OCI-M2 (cell line): ENCODE results near the gene UNC5C.

Experiments
- DNase-seq: peaks from one replicate; lab custom pipeline; 2025; ENCODE audit not compliant: unreplicated experiment; lab: John Stamatoyannopoulos, UW

UNC5C gene

DNA sequence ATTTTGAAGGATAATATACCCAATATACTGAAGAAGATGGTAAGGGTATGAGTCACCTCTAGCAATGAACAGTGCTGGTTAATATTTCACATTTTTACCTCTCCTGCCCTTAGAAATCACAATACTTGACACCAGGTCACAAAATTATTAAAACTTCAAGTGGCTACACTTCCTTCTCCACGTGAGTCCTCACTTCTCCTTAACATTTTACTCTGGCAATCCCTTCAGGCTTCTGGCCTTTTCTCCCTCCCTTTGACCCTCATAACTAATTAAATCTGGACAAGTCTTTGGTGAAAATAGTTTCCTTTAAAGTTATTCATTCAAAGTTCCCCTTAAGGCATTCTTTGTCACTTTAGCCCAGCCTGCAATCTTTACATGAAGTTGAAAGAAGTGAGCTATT, 190.4 kb downstream of the UNC5C start:
- DNase-seq, result no peak

DNA sequence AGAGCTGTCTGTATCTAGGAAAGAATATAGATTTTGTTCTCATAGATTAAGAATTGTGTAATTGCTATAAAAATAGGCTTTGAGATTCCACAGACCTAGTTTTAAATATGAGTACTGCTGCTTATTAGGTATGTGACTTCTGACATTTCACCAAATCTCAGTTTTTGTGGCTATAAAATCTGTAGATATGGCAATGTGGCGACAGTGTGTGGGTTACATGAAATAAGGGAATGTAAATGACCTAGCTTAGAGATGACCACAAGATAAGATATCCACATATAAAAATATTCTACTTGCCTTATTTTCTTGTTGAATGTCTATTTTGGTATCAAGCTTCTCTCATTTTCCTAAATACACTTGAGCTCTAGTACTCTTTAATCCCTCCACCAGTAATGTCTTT, 193.8 kb downstream of the UNC5C start:
- no peak for DNase-seq

DNA sequence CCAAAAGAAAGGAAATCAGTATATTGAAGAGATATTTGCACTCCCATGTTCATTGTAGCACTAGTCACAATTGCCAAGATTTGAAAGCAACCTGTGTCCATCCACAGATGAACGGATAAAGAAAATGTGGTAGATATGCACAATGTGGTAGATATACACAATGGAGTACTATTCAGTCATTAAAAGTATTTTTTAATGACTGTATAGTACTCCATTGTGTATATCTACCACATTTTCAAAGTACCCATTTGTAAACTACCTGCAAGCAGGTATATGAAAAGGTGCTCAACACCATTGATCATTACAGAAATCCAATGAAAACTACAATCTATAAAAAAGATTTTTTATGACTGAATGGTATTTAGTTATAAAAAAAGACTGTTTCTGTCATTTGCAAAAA, 200.4 kb downstream of the UNC5C start:
- no peak for DNase-seq

DNA sequence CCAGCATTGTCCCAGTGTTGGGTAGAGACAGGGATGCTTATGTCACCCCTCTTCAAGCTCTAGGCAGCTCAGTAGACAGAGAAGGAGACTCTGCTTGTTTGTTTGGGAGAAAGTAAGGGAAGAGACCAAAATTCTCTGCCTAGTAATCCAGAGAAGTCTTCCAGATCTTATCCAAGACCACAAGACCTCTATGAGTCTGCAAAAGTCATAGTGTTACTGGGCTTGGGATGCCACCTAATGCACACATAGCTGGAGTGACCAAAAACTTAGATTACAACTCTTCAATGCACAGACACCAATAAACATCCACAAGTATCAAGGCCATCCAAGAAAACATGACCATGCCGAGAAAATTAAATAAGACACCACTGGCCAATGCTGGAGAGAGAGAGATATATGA, 205.5 kb downstream of the UNC5C start:
- no peak for DNase-seq

DNA sequence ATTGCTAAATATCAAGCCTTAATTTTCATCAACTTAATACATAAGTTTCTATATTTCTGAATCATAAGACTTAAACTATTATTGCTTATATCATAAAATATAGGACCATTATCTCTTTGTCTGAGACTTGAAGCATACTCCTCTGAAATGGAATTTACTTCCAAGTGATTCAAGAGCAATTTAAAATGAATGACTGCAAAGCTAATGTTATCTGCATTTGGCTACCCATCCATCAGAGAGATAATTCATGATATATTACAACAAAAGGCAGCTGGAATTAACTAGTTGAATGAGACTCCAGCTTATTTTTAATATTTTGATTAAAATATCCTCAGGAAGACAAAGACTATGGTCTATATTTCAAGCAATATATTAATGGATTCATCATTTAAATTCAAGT, 208.6 kb downstream of the UNC5C start:
- no peak for DNase-seq

DNA sequence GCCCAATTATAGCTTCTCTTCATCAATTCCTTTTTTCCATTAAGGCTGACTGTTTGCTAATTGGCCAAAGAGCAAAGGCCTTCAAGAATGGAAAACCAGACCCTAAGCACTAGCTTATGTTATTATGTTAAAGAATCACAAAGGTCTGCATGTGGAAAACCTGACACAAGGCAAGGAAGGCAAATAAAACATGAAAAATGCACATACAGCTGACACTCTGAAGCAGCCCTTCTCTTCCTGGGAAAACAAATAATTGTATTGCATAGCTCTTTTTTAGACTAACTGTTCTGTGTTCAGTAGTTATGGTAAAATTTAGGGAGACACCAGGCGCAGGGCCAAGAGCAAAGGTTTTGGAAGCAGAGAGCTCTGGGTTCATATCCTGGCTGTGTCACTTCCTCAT, 223.1 kb downstream of the UNC5C start:
- DNase-seq, result no peak

DNA sequence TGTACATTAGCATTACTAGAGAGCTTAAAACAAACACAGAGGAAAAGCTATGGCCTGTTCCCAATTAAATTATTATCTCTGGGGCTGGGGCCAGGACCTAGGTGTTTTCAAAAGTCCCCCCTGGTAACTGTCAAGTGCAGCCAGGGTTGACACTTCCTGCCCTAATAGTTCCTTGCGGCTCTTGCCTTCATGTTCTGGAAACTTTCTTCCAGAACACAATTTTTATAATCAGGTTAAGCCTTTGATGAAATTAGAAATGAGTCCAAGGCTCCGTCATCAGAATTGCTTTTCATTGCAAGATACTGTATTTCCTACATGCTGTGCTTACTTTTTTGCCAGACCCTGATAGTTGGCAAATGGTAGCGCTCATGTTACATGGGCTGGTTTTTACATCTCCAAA, 229.6 kb downstream of the UNC5C start:
- no peak for DNase-seq

DNA sequence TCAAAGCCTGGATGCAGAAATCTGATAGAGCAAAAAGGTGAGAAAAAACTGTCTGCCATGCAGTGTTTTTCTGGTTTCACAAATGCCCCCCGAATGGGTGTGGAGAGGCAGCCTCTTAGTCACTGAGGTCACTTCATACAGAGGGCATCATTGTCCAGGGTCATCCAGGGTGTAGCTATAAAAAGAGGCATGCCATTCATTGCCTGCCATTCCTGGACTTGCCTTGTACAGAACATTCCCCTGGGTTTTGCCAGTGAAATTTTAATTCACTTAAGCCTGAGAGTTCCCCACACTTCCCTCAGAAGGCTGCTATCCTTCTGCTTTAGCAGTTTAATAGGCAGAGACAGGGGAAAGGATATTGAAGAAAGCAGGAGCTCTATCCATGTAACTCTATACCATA, 230.3 kb downstream of the UNC5C start:
- DNase-seq, result no peak

DNA sequence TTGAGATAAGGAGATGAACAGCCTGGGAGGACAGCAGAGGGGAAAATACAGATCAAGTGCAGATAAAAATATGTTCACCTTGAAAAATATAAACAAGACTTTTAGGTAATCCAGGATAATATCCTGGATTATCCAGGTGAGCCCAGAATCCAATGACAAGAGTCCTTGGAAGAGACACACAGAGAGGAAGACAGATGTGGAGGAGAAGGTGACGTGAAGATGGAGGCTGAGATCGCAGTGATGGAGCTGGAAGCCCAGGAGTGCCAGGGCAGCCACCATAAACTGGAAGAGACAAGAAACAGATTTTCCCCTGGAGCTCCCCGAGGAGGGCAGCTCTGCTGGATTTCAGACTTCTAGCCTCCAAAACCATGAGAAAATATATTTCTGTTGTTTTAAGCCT, 230.7 kb downstream of the UNC5C start:
- DNase-seq, result no peak

DNA sequence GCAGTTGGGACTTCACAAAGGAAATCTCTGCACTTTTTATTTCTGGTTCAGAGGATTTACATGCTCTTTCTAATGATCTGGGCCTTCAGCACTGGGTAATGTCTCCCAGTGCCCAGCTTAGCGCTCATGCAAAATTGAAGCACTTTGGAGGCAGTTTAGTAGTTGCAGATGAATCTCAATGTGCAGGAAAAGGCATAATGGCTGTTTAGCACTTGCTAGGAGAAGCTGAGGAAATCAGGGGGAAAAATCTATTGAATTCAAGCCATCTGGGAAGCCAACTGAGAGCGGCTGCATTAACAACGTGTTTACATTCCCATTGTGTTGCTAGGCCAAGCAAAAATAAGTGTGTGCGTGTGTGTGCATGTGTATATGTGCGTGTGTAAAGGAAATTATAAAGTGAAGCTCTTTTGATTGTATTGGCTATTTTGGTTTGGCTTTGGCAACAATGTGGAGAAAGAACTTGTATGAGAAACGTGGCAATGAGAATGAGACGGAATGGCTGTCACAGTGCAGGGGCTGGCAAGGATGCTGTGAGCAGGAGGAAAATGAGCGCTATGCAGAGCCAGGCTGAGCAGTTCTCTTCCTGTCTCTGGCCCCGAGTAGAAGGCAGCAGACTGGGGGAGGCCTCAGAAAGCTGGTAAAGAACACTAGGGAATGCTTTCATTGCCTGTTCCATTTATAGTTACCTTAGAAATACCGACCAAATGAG, 231.5 kb downstream of the UNC5C start:
- no peak for DNase-seq

DNA sequence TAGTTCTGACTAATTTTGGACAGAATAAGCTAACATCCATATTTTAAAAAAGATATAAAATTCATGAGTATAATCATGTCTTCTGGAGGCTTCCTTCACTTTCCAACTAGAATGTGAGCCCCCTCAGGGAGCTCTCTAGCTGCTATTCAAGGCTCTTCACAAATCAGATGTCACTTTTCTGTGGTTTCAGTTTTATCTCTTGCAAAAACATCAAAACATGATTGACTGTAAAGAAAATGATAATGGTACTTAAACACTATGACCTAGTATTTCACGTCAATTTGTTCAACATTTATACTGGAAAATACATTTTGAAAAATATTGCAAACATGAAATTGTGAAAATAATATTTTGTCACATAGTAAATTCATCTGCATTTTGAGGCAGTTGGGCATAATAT, 234.2 kb downstream of the UNC5C start:
- no peak for DNase-seq

DNA sequence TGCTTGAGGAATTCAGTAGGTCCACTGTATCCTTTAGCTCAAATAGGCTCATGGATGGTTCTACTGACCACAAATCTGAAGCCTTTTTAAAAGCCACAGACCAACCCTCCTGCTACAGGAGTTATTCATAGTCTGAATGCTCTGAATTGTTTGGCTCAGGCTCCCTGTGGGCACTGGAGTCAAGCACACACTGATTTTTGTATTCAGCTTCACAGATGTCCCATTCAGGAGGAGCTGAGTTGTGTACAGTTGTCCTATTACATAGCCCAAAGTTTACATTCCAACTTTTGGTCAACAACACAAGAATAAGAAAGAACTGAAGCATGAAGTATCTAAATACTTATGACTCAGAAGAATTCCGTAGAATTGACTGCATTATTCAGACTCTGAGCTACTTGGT, 243.9 kb downstream of the UNC5C start:
- DNase-seq, result no peak

DNA sequence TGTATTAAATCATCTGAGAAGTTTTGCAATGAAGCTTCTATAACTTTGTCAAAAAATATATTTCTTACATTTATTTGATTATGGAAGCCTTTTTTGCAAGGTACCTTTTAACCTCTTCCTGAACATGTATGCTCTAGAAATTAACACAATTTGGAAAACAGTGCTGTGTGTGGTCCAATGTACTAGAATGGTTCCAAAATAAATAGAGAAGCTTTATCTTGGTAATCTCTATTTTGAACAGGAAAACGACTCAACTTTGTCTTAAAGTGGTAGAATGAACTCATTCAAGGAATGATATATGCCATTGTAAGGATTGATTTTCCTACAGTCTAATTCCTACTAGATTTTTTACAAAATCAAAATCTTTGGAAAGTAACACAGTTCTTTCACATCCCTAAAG, 248.5 kb downstream of the UNC5C start:
- no peak for DNase-seq

DNA sequence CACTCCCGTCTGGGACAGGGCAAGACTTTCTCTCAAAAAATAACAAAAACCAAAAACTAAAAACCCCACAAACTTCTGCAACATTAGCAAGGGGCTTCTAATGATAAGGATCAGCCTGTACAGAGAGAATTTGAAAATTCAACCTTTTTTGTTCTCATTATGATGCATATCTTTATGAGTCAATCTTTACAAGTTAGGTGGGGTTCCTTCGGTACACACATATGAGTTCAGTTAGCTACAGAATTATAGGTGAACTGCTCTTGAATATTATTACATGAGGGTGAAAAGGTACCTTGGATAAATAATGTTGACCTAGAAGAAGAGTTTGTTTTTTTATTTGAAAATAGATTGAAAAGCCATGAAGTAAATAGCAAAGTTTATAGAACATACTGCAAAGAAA, 252.7 kb downstream of the UNC5C start:
- DNase-seq, result no peak

DNA sequence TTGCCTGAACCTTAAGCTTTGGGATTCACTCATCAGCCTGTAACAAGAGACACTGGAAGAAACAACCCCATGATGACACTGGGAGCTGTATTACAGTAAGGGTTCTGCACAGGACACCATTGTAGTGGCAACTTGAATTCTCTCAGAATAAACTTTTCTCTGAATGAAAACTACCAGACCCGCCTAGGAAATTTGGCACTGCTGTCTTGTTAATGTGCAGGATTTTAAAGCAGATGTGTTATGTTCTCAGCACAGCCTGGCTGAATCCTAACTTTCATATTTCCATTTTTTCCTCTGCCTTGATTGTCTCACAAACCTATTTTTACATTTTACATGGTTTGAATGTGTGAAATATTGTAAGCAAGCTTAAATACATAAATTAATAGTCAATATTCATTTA, 253.6 kb downstream of the UNC5C start:
- no peak for DNase-seq

DNA sequence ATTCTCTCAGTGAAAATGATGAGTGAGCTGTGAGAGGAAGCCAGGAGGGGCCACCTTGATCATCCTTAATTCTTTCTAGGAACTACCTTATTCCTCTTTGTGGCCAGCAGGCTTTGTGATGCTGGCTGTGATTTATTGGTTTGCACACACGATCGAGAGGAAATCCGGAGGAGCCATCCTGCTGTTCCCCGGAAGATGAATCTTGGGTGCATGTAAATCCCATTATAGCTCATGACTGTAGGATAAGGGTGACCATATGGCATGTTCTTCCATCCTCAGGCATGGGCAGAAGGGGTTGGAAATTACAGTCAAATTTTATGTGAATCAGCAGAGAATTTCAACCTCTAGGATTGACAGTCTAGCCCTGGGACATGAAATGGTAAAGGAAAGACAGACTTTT, 254.5 kb downstream of the UNC5C start:
- no peak for DNase-seq

DNA sequence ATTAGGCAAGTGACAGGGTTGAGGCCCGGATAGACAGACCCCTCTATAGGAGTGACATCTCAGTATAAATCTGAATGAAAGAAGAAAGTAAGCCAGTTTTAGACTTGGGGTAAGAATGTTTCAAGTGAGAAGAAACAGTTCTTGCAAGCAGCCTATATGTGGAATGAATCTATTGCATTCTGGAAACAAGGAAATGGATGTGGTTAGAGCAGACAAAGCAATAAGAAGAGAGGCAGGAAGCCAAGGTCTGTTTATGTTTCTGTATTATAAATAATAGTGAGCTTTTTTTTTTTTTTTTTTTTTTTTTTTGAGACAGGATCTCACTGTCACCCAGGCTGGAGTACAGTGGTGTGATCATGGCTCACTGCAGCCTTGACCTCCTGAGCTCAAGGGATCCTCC, 255.8 kb downstream of the UNC5C start:
- no peak for DNase-seq

DNA sequence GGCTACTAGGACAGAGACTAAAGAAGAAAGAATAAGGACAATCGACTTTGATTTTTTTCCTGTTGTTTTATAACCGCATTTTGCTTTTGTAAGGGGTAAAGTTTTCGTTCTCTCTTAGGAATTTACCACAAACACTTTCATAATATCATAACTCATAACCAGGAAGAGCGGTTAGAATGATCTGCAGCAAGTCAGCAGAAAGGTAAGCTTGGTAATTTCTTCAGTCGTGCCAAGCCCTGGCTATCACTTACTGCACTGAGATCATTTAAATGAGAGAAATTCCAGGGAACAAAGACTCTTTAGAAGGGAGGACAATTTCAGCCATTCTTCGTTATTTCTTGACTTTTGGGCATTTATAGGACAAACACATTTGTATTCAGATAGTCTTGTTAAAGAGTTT, 258.1 kb downstream of the UNC5C start:
- DNase-seq, result no peak

DNA sequence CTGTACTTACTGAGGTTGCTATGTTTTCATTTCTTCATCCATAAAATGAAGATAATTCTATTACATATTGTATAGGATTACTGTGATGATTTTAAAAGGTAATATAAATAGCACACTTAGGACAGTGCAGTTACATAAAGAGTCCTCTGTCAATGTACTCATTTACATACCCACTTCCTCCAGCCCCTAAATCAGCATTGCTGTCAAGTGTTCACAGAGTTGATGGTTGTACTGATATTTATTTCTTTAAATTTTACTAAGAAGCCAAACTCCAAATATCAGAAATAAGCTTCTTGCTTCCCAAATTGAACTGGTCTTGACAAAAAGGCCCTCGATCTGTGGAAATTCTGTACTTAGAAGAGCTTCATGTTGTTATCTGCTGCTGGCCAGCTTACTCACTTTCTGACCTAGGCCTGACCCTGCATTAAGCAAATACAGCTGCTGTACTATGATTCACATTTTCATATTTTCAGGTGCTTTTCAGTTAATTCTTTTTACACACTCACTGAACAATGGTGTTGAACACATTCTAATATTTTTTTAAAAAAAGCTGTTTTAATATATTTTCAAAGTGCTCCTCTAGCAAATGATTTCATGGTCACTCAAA, 259.6 kb downstream of the UNC5C start:
- DNase-seq, result no peak

DNA sequence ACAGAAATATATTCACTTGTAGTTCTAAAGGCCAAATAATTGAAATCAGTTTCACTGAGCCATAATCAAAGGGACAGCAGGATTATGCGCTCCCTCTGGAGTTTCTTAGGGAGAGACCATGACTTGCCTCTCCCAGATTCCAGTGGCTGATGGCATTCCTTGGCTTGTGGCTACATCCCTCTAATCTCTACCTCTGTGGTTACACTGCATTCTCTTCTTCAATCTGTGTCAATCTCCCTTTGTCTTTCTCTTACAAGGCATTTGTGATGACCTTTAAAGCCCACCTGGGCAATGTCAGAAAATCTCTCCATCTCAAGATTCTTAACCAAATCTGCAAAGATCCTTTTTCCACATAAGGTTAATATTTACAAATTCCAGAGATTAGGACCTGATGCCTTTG, 260.2 kb downstream of the UNC5C start:
- DNase-seq, result no peak

DNA sequence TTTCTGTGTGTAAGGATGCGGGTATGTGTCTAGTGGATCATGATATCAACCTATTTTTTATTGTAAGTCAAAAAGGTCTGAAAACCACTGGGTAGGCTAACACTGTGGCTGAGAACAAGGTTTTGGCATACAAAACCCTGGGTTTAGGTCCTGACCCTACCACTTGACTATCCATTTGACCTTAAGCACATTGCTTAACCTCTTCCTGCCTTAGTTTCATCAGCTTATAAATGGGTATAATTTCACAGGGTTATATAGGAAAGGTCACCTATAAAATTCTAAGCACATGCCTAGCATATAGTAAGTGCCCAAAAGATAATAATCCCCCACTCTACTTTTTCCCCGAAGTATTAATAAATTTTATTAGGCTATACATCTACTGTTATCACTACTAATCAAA, 263.0 kb downstream of the UNC5C start:
- DNase-seq, result no peak

DNA sequence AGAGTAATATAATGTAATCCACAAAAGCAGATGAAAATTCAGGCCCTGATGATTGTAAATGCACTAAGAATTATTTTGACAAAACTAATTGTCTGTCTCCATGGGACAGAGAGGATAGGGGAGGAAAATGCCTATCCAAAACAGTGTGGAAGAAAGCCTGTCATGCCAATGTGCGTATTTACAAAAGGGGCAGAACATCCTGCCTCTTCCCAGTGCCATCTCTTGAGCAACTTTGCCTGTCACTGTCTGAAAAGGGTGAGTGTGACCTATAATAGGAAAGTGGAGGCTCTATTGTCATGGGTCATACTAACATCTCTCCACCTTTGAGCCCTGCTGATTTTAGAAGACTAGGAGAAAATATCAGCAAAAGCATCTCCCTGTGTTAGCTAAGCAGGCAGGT, 264.1 kb downstream of the UNC5C start:
- no peak for DNase-seq

DNA sequence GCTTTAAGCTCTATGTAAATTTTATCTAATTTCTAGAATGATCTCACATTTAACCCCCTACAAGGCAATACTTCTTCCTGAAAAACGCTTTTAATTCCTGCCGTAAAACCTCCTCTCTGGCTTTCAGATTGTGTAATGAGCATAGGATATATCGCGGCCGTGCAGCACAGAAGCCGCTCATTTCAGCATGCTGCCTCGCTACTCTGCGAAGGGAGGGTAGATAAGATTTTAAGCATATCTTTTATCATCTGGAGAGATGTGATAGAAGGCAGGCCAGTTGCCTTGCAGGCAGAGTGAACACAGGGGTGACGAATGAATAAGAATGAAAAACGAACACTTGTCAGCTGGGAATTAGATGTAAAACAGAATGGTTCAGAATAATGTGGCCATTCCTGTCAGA, 265.5 kb downstream of the UNC5C start:
- no peak for DNase-seq
